GM19240 (cell line): Measurements from ENCODE around the gene HSPA5.
"Not testable (repeated sequence)": the region's sequence is repeated elsewhere in the genome, so short reads cannot be mapped to it uniquely, and the experiment has no call there.

Experiments used
- DNase-seq: peaks from one replicate; pipeline ENCODE4 v3.0.0; 2011; ENCODE audit warnings: low spot score; ENCODE audit not compliant: insufficient read length

Gene HSPA5

DNA sequence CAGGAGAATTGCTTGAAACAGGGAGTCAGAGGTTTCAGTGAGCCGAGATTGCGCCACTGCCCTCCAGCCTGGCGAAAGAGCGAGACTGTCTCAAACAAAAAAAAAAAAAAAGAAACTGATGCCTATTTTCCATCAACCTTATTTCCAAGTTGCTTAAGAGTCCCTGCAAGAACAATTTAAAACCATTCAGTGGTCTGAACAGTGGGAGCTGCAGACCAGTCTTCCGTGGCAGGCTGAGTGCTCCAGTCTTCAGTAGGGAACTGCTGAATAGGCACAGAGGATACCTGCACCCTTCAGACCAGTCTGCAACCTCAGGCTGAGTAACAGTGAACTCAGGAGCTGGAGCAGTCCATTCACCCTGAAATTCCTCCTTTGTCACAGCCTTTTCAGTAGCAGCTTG lies 46.7 kb downstream of the HSPA5 start:
- DNase-seq, result not testable (repeated sequence)

DNA sequence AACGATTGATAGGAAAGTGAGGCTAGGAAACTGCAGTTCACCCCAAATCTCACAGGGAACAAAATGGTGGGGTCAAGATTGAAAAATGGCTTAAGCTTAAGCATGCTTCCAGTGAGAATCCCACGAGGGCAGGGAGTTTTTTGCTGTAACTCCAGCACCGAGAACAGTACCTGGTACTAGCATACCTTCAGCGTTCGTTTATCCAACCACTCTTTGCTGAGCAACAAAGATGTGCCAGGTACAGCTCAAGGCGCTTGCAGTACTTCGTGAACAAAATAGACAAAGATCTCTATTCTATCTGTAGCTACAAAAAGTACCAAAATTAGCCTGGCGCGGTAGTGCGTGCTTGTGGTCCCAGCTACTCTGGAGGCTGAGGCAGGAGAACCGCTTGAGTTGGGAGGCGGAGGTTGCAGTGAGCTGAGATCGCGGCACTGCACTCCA lies 50.8 kb downstream of the HSPA5 start:
- no peak for DNase-seq

DNA sequence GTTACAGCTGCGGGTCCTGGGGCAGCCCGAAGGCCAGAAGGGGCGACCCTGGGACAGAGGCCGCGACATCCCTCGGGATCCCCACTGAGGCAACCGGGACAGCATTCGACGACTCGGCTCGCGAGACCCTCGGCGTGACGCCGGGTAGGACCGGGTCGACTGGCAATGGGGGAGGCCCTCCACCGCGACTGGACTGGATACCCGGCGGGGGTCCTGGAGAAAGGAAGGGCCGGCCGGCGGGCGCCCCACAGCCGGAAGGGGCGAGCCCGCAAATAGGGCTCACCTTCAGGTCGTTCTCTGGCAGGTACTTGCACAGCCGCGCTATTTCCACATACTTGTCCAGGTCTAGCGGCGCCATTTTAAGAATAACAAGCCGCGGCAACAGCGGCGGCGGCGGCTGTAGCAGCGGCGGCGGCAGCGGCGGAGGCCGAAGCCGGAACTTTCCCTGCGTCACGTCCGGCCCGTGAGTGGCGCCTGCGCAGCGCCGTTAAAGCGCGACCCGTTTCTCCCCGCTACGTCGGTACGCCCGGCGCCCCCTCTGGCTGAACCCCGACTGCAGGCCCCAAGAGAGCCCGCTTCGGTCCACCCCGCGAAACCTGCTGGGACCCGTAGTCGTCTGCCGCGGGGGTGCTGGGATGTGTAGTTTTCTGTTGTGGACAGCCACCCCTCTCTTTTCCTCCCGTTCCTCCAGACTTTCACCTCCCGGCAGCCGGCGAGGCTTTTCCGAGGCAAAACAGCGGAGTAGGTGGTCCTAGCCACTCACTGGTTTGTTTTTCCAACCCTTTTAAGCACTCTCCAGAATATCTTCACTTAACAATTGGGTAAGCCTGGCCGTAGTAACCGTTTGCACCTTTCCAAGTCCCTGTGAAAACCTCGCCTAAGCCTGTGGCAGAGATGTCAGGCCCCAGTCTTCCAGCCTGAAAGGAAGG lies 51.5 kb downstream of the HSPA5 start, which contains the start of gene PPP6C:
Gene PPP6C (minus strand): TSS at position 443 of the 929 bp plus-strand sequence. CDS start 85 bp downstream, at position 358.
- DNase-seq, result peak; percentile 93

DNA sequence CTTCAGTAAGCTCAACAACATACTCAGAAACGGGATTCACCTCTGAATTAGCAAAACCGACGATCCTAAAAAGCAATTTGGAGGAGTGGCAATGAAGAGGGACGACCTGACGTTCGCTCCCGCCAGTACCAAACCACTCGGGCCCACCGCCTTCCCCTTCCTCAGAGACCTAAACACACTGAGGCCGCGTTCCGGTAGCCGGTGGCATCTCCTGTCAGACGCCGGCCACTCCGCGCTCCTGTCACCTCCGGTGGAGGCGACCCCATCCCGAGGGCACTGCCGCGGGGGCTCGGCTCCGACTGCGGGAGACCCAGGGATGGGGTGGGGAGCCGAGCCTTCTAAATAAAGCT lies 52.2 kb downstream of the HSPA5 start:
- no peak for DNase-seq
